Measurements from ENCODE around the gene QRFPR.
"Not testable (repeated sequence)": the region's sequence is repeated elsewhere in the genome, so short reads cannot be mapped to it uniquely, and the experiment has no call there.

QRFPR gene

GRCh38 chr4:121380776-121381462 is at the start of gene QRFPR:
Gene QRFPR (minus strand): TSS chr4:121381018. CDS start chr4:121380647, 371 bp downstream.
- no peak for DNase-seq

DNA sequence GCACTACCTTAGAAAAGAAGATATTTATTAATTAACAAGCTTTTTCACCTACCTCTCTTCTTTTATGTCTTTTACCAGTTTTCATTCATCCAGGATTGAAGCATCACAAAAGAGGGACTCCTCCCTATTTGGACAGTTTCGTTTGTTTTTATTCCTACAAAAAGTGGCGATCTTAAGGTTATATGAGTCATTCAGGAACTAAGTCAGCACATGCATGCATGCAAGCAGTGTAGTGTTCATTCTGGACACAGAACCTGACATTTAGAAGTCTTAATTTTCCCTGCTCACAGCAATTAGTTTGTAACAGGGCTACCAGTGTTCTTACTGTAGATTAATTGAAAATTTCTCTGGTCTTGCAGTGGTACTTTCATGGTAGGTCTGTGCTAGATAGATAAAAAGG is 47.9 kb upstream of the QRFPR start:
- DNase-seq: no peak

DNA sequence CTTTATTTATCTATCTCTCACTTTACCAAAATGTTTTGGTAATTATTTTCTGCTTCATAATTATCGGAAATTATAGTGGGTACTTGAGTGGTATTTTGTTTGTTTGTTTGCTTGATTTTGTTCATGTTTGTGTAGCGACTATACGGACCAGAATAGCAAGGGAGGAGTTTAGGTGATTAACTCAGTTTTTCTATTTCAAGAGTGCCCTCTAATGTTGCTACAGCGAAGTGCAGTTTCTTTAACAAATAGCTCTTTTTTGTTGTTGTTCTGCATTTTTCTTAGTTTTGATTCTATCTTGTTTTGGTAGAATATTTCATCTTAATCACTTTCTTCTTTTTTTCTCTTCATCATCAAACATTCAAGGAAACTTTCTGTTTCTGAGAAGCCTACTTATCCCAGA is 40.8 kb upstream of the QRFPR start:
- peak; percentile 10 for DNase-seq

- DNase-seq: no peak
These were observed 30.4 kb upstream of the QRFPR start for GRCh38 chr4:121411151-121411744.

- not testable (repeated sequence) for DNase-seq
These were observed 27.7 kb upstream of the QRFPR start for GRCh38 chr4:121408567-121408966.

GRCh38 chr4:121400632-121401031 is 19.8 kb upstream of the QRFPR start:
- DNase-seq: no peak

DNA sequence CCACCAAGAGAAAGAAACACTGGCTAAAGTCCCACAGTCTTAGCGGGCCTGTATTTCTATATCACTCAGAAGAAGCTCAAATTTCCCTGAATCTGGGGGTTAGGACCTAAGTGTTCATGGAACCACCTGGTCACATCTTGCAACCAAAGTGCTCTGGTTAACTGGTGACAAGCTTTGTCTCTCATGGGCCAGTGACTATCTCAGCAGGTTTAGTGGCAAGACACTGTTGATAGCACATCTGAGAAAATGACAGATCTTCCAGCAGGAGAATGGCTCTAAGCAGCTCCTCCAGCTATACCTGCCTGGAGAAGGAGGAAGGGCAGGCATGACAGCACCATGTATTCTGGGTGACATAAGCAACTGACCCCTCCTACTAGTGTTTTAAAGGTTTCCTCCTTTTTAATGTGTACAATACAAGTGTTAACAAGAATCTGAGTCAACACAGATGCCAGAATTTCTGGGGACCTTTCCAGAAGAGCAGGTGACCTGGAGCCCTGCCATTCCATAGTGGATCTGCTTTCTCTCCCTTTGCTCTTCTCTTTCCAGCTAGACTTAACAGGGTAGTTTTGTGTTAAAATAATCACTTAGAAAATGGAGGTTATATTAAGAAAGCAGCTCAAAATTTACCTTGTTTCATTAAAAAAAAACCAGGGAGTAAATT is 17.3 kb upstream of the QRFPR start:
- no peak for DNase-seq

- no peak for DNase-seq
These were observed 16.6 kb upstream of the QRFPR start for GRCh38 chr4:121397434-121397833.

GRCh38 chr4:121392426-121393086 is 11.7 kb upstream of the QRFPR start:
- DNase-seq: no peak

DNA sequence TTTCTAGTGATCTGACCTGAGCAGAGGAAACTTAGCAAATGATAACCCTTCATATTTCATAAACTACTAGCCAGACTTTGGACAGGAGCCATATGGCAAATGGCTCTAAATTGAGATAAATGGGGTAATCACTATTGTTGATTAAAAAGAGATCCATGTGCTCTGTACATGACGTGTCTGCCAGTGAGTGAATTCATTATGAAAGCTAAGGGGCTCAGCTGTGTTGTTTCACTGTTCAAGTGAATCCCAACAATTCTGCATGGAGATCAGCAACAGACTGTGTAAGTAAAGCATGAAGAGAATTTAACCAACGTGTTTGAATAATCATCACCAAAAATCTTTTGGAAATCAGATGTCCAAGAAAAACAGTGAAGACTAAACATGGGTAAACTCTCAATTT is 9.5 kb upstream of the QRFPR start:
- DNase-seq: peak; percentile 43

DNA sequence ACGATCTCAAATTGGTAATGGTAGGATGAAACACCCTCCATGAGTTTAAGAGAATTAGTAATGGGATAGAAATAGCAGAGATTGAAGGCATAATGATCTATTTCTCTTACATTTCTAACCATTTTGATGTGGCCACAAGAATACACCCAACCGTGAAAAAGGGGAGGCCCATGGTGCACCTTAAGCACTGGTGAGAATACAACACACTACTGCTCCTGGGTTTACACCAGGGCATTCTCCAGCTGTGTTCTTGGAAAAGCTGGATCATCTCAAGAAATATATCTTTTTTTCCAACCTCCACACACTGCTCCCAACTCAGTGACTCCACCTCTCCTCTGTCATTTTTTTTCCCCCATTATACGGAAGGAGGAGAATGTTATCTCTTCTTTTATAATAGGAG is 1.5 kb downstream of the QRFPR start:
- no peak for DNase-seq

DNA sequence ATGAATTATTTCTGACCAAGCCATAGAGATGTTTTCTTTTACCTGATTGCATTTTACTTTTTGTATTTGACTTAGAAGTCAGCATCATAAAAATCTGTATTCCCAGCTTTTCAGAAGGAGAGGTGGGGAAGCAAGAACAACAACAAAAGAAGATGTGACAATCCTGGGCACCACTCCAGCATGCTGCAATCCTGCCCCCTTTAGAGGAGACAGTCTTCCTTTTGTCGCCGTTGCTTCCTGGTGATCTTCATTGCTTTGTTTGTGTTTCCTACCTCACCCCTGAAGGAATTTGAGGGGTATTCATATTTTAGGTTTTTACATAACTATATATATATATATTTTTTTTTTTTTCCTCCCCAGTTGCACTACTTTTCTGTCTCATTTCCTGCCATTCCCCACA is 3.7 kb downstream of the QRFPR start:
- no peak for DNase-seq

DNA sequence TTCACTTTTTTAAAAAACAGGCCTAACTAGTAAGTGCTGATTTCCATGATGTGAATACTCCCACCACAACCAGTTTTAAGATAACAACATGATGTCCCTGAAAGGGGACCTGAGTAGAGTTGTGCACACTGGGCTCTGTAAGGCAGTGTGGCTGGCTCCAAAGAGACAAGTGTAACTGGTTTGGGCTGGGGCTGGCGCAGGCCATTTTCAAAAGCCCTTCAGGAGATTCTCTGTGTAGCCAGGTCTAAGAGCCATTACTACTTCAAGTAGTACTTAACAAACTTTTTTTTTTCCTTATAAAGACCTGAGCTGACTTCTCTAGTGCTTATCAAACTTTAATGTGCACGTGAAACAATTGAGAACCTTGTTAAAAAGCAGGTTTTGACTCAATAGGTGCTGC is 4.3 kb downstream of the QRFPR start:
- DNase-seq: no peak

DNA sequence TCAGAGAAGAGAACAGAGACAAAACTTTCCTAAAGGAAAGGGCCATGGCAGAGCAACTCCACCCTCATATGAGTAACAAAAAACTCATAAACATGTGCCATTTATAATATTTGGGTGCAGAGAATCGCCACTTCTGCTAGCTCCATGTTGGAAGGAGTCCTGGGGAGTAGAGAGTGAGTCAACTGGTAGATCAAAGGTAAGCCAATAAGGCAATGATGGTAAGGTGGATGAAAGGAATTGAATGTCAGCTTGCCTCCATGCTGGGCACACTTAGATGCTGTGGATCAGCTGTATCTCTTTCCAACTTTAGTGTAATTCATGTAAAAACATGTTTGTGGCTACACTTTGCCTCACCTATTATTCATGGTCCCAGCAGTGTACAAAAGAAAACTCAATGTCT is 4.7 kb downstream of the QRFPR start:
- DNase-seq: no peak

GRCh38 chr4:121375262-121375661 is 5.6 kb downstream of the QRFPR start:
- no peak for DNase-seq

- DNase-seq: no peak
These were observed 7.0 kb downstream of the QRFPR start for GRCh38 chr4:121373841-121374240.

GRCh38 chr4:121370729-121371325 is 10.0 kb downstream of the QRFPR start:
- peak; percentile 29 for DNase-seq

GRCh38 chr4:121360495-121360894 is 20.3 kb downstream of the QRFPR start:
- no peak for DNase-seq

- no peak for DNase-seq
These were observed 22.3 kb downstream of the QRFPR start for GRCh38 chr4:121358473-121358872.

- DNase-seq: no peak
These were observed 27.6 kb downstream of the QRFPR start for GRCh38 chr4:121353213-121353612.

- no peak for DNase-seq
These were observed 36.7 kb downstream of the QRFPR start for GRCh38 chr4:121344098-121344497.

- DNase-seq: peak; percentile 8
These were observed 40.6 kb downstream of the QRFPR start for GRCh38 chr4:121340247-121340646.

GRCh38 chr4:121339824-121340223 is 41.0 kb downstream of the QRFPR start:
- no peak for DNase-seq

Data from NCI-H1105 treated with DMSO at 0.1 percent for 48 hours (cell line).